Hindlimb muscle (tissue), 1 donor: Measurements from ENCODE around the gene BFSP1. TPM values are rescaled to one million over a fixed set of nuclear protein-coding genes. Genes with fewer than 3 reads are reported as not detected.

Experiments used
- DNase-seq: peaks from one replicate; pipeline ENCODE4 v3.0.0-alpha.2; 2013
- polyA plus RNA-seq: library from polyadenylated mRNA; unstranded; fragments of 120-200 nt; gene quantifications from one replicate; pipeline ENCODE4 v1.2.1, GENCODE V29; 2013; ENCODE audit not compliant: insufficient read length

Gene BFSP1
- polyA plus RNA-seq, 1 donor: 2.4 TPM

- DNase-seq: no peak
These were observed 11.4 kb downstream of the BFSP1 start for GRCh38 chr20:17519606-17520285.

GRCh38 chr20:17518339-17519052 is 12.7 kb downstream of the BFSP1 start:
- DNase-seq: peak; percentile 28

- no peak for DNase-seq
These were observed 16.1 kb downstream of the BFSP1 start for GRCh38 chr20:17515053-17515452.

GRCh38 chr20:17513939-17514338 is 17.2 kb downstream of the BFSP1 start:
- DNase-seq: no peak

- DNase-seq: no peak
These were observed 19.8 kb downstream of the BFSP1 start for GRCh38 chr20:17511401-17511800.

GRCh38 chr20:17510548-17510947 is 20.6 kb downstream of the BFSP1 start:
- no peak for DNase-seq

GRCh38 chr20:17508756-17509155 is 22.4 kb downstream of the BFSP1 start:
- no peak for DNase-seq

- DNase-seq: no peak
These were observed 23.6 kb downstream of the BFSP1 start for GRCh38 chr20:17507531-17507930.

GRCh38 chr20:17507032-17507431 is 24.1 kb downstream of the BFSP1 start:
- no peak for DNase-seq

GRCh38 chr20:17505636-17506517 is 25.3 kb downstream of the BFSP1 start:
- no peak for DNase-seq

- peak; percentile 58 for DNase-seq
These were observed 26.1 kb downstream of the BFSP1 start for GRCh38 chr20:17504898-17505635.

GRCh38 chr20:17504066-17504897 is 26.9 kb downstream of the BFSP1 start:
- DNase-seq: peak; percentile 11

GRCh38 chr20:17503301-17504065 is 27.7 kb downstream of the BFSP1 start:
- no peak for DNase-seq

GRCh38 chr20:17502105-17502504 is 29.1 kb downstream of the BFSP1 start:
- no peak for DNase-seq

GRCh38 chr20:17501701-17502100 is 29.5 kb downstream of the BFSP1 start:
- DNase-seq: no peak

GRCh38 chr20:17500826-17501225 is 30.4 kb downstream of the BFSP1 start:
- no peak for DNase-seq

- DNase-seq: no peak
These were observed 30.9 kb downstream of the BFSP1 start for GRCh38 chr20:17500271-17500670.

GRCh38 chr20:17499041-17499440 is 32.1 kb downstream of the BFSP1 start:
- DNase-seq: no peak

- DNase-seq: no peak
These were observed 32.5 kb downstream of the BFSP1 start for GRCh38 chr20:17498641-17499040.

GRCh38 chr20:17497821-17498580 is 33.2 kb downstream of the BFSP1 start:
- DNase-seq: no peak
